ENCODE results near the gene FBXW9.
A peak's percentile ranks its signal among the peaks of the same experiment; 100 is the strongest.
"Not testable (repeated sequence)": the region's sequence is repeated elsewhere in the genome, so short reads cannot be mapped to it uniquely, and the experiment has no call there.

Gene FBXW9

DNA sequence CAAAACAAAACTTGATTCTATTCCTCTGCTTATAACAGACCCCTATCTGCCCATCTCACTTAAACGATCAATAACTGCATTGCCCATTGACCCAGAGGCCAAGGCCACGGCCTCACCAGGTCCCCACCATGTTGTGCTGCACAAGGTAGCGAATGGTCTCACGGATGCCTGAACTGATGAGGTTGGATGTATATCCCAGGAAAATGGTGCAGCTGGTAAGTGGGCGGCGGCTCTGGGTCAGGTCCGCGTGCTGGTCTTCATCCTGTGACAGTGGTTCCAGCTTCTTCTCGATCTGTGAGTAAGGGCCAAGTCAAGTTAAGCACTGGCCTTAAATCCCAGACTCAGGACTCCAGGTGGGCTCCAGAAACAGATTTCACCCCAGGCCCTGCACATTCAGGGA is 16.4 kb downstream of the FBXW9 start:
- DNase-seq (ENCODE audit: low read depth), result no peak

- DNase-seq (ENCODE audit: low read depth), result not testable (repeated sequence)
Measured at GRCh38 chr19:12678039-12678438, 18.4 kb downstream of the FBXW9 start.

- no peak for DNase-seq (ENCODE audit: low read depth)
Measured at GRCh38 chr19:12676928-12677327, 19.5 kb downstream of the FBXW9 start.

DNA sequence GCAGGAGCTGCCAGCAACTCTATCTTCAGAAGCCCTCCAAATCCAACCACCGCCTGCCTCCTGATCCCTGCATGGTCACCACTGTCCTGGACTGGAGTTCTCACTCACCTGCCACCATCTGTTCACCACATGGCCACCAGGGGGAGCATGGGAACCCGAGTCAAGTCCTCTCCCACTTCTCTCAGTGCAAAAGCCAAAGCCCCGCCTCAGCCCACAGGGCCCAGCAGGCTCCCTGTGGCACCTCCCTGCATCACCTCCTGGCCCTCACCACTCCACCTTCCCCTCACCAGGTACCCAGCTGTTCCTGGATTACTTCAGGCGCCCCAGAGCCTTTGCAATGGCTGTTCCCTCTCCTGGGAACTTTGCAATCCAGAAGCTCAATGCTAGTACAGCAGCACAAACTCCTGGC is 20.0 kb downstream of the FBXW9 start:
- peak; percentile 77 for DNase-seq (ENCODE audit: low read depth)

DNA sequence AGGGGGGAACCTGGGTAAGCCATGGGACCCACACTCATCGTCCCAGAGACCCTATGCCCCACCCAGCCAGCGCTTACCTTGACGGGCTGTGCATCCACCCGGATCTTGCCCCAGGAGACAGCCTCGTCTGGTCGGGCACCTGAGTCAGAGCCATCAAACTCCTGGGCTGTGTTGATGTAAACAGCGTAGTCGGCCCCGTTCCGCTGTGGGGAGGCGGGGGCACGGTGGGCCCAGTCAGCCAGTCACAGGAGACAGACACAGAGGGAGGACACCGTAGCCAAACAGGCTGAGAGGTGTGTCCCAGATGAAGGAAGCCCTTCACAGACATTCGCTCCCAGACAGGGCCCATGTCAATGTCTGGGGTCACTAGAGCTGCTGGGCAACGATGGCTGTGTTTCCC is 20.5 kb downstream of the FBXW9 start:
- no peak for DNase-seq (ENCODE audit: low read depth)

DNA sequence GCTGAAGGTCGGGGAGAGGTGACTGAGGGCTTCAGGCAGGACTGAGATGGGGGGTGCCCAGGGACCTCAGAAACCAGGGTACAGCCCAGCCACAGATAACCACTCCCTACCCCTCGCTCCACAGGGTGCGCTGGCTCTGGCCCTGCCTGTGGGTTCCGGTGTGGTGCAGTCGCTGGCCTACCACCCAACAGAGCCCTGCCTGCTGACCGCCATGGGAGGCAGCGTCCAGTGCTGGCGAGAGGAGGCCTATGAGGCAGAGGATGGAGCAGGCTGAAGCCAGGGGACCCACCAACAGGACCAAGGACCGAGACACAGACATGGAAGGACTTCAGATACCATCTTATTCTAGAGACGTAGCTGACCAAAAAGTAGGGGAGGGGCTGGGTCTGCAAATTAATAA is 21.0 kb downstream of the FBXW9 start:
- DNase-seq (ENCODE audit: low read depth), result no peak

- no peak for DNase-seq (ENCODE audit: low read depth)
Measured at GRCh38 chr19:12672744-12673143, 23.7 kb downstream of the FBXW9 start.

- no peak for DNase-seq (ENCODE audit: low read depth)
Measured at GRCh38 chr19:12670159-12670928, 26.1 kb downstream of the FBXW9 start.

DNA sequence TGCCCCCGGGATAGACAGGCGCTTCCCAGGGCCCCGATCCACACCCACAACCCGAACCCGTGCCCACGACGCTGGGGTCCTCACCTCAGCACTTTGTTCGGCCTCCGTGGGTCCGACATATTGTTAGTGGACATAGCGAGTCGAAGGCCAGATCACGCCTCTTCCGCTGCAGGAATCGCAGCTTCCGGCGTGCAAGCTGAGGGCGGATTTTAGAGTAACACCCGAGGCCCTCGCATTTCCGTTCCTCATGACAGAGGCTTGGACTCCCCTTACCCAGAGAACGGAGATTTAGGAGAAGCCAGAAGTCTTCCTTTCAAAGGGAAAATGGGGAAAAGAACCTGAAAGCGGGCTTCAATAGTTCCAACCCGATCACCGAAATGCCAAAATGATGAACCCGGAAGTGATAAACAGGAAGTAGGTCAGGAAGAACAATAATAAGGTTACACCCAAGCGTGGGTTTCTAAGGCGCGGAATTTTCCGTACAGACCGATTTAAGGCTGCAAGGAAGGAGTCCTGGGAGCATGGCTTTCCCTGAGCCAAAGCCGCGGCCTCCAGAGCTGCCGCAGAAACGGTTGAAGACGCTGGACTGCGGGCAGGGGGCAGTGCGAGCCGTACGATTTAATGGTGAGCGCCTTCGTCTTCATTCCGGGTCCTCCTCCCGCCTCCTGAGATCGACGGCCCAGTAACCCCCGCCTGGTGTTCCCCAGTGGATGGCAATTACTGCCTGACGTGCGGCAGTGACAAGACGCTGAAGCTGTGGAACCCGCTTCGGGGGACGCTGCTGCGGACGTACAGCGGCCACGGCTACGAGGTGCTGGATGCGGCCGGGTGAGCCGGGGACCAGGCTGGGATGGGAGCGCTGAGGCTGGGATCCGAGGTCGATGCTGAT is 26.9 kb downstream of the FBXW9 start:
- DNase-seq (ENCODE audit: low read depth), result peak; percentile 64

GRCh38 chr19:12668932-12669269 is 27.5 kb downstream of the FBXW9 start:
- peak; percentile 60 for DNase-seq (ENCODE audit: low read depth)

DNA sequence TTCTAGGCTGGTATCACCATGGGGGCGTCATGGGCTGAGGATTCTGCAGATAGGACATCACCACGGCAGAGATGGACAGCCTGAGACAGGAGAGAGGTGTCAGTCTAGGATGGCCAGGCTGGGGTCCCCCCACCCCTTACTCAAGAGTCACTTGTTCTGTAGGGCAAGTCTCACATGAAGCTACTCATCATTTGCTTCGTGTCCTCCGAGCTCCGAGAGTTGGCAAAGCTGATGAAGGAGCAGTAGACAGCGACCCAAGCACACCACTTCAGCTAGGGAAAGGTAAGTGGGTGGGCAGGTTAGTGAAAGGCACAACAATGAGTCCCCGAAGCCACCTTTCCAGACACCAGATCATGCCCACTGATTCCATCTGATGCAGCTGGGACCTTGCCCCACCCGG is 28.1 kb downstream of the FBXW9 start:
- DNase-seq (ENCODE audit: low read depth), result no peak

DNA sequence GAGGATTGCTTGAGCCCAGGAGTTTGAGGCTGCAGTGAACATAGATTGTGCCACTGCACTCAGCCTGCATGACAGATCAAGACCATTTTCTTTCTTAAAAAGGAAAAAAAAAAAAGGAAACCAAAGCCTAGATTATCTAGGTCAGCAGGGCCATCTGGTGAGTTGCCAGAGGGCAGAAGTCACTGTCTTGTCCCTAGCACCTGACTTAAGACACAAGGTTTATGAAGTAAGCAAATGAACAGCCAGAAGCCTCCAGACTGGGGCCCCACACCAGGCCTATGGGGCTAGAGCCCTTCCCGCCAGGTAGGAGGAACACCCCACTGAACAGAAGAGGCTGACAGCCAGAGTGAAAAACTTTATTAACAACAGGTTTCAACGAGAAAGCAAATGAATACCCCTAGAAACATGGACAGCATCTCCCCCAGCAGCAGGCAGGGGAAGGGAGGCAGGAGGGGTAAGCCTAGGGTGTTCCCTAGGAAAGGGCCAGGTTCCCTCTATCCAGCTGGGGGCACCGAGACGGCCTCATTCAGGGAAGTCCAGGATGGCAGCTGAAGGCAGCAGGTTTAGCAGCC is 28.6 kb downstream of the FBXW9 start:
- DNase-seq (ENCODE audit: low read depth), result no peak

GRCh38 chr19:12666265-12667048 is 30.0 kb downstream of the FBXW9 start, which contains the start of the genes MAN2B1 and WDR83:
Gene MAN2B1, minus strand, starts transcription at chr19:12666742. Its CDS starts 41 bp downstream, at chr19:12666701.
Gene WDR83, plus strand, starts transcription at chr19:12666807. Its CDS starts 2,984 bp downstream, at chr19:12669791.
- DNase-seq (ENCODE audit: low read depth), result peak; percentile 76

- no peak for DNase-seq (ENCODE audit: low read depth)
Measured at GRCh38 chr19:12665671-12666264, 30.7 kb downstream of the FBXW9 start.

DNA sequence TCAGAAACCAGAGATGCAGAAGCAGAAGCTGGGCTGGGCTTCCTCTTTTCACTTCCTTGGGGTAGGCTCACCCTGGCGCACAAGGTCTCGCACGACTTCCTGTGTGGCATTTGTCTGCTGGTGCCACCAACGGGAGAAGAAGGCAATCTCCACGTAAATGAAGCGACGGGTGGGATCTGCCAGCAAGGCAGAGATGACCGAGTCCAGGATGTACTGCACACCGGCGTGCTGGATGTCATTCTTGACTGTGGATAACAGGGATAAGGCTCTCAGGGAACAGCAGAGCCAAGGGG is 31.2 kb downstream of the FBXW9 start:
- no peak for DNase-seq (ENCODE audit: low read depth)

- DNase-seq (ENCODE audit: low read depth), result no peak
Measured at GRCh38 chr19:12664406-12665280, 31.8 kb downstream of the FBXW9 start.

DNA sequence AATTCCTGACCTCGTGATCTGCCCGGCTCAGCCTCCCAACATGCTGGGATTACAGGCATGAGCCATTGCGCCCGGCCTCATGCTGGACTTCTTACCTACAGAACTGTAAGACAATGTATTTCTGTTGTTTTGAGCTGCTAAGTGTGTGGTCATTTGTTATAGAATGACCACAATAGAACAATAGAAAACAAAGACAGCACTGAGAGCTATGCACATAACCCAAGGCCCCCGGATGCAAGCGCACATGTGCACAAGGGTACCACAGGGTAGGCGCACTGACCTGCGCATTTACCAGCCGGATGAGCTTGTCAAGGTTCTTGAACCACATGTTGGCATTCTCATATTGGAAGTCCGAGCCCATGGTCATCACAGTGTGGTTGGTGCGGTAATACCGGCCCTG is 35.5 kb downstream of the FBXW9 start:
- DNase-seq (ENCODE audit: low read depth), result no peak

DNA sequence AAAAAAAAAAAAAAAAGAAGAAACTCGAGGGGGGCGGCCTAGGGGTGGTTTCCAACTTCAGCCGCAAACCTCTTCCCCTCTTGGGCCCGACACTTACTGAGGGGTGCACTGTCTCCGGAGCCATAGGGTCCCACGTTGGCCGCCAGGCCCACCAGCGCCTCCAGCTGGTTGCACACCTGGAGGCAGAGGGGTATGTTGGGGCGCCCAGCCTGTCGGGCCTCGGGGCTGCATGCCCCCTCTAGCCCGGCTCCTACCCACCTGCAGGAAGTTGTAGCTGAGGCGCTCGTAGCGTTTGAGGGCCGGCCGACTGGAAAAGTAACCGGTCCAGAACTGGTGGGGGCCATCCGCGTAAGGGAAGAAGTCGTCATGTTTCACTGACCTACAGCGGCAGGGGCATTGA is 38.5 kb downstream of the FBXW9 start:
- no peak for DNase-seq (ENCODE audit: low read depth)

DNA sequence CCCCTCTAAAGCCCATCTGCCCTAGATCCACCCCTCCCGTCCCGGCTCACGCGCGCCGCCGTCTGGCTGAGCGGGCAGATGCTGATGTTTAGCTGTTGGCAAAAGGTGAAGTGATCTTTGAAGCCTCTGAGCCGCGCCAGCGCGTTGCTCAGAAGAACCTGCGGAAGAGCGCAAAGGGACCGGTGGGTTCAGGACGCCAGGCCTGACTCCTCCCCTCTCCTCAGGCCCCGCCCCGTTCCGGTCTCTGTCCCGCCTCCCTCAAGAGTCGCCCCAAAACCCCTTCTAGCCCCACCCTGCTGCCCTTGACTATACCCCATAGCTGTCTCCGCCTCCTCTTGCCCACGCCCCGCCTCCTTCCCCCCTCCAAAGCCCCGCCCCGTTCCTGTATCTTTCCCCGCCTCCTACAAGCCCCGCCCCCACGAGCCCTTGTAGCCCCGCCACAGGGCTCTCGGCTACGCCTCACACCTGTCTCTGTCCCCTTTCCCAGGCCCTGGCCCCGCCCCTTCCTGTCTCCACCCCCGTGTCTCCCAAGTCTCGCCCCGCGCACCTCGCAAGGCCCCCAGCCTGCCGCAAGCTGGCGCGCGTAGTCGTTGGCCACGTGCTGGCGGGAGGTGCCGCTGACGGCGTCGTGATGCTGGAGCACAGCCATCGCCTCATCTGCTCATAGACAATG is 39.4 kb downstream of the FBXW9 start:
- DNase-seq (ENCODE audit: low read depth), result no peak

GRCh38 chr19:12655546-12655945 is 40.9 kb downstream of the FBXW9 start:
- no peak for DNase-seq (ENCODE audit: low read depth)
